ENCODE results near the gene SPATA2.

SPATA2 gene

DNA sequence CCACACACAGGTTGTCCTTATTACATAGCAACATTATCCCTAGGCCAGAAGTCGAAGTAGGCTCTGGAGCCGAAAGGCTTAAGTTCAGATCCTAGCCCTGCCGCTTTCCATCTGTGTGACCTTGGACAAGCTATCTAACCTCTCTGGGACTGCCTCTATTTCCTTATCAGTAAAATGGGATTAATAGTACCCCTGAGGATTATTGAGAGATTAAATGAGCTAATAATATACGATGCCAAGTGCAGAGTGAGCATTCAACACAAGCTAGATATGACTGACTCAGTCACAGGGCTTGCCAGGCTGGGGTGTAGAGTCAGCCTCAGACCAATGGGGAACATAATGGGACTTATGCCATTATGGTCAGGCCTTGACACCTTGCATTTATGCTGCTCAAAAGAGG, 8.9 kb upstream of the SPATA2 start:
- H3K9me3 ChIP-seq (ENCODE audit: insufficient read depth, low read depth, low read length), result no peaks in the 10 kb centered on the region
- H3K36me3 ChIP-seq (ENCODE audit: insufficient read depth, low read depth, low read length), result no peaks in the 10 kb centered on the region
- H3K4me1 ChIP-seq (ENCODE audit: insufficient read depth, low read length), result no peaks in the 10 kb centered on the region

GRCh38 chr20:49919461-49919860, 4.1 kb upstream of the SPATA2 start:
- H3K4me3 ChIP-seq (ENCODE audit: low read length), result no peak overlapping the region
- H3K36me3 ChIP-seq (ENCODE audit: insufficient read depth, low read depth, low read length), result no peaks in the 10 kb centered on the region
- no peak overlapping the region for H3K27ac ChIP-seq (ENCODE audit: low read length)
- no peaks in the 10 kb centered on the region for H3K4me1 ChIP-seq (ENCODE audit: insufficient read depth, low read length)
- no peaks in the 10 kb centered on the region for H3K27me3 ChIP-seq (ENCODE audit: insufficient read depth, low read length)
- no peak overlapping the region for H3K9ac ChIP-seq (ENCODE audit: low read depth, low read length)
- H3K9me3 ChIP-seq (ENCODE audit: insufficient read depth, low read depth, low read length), result no peaks in the 10 kb centered on the region

More for the DNA sequence above, 8.9 kb upstream of the SPATA2 start:
- H3K9ac ChIP-seq (ENCODE audit: low read depth, low read length), result no peak overlapping the region
- no peak overlapping the region for H3K4me3 ChIP-seq (ENCODE audit: low read length)
- H3K27me3 ChIP-seq (ENCODE audit: insufficient read depth, low read length), result no peaks in the 10 kb centered on the region
- H3K27ac ChIP-seq (ENCODE audit: low read length), result no peak overlapping the region

DNA sequence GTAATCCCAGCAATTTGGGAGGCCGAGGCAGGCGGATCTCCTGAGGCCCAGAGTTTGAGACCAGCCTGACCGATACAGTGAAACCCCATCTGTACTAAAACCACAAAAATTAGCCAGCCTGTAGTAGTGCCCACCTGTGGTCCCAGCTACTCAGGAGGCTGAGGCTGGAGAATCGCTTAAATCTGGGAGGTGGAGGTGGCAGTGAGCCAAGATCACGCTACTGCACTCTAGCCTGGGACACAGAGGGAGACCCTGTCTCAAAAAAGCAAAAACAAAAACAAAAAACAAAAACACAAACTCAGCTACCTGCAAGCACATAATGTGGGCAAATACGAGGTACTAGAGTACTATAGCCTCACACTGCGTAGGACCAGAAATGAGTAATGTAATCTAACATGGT, 3.7 kb upstream of the SPATA2 start:
- Histone ChIP-seq H3K9me3 (ENCODE audit: insufficient read depth, low read depth, low read length) (no peaks in the 10 kb centered on the region), H3K4me1 (ENCODE audit: insufficient read depth, low read length) (no peaks in the 10 kb centered on the region), H3K4me3 (ENCODE audit: low read length) (no peak overlapping the region), H3K36me3 (ENCODE audit: insufficient read depth, low read depth, low read length) (no peaks in the 10 kb centered on the region), H3K27me3 (ENCODE audit: insufficient read depth, low read length) (no peaks in the 10 kb centered on the region), H3K9ac (ENCODE audit: low read depth, low read length) (no peak overlapping the region), H3K27ac (ENCODE audit: low read length) (no peak overlapping the region)

- Histone ChIP-seq H3K27me3 (ENCODE audit: insufficient read depth, low read length) (no peaks in the 10 kb centered on the region), H3K4me1 (ENCODE audit: insufficient read depth, low read length) (no peaks in the 10 kb centered on the region), H3K9me3 (ENCODE audit: insufficient read depth, low read depth, low read length) (no peaks in the 10 kb centered on the region), H3K9ac (ENCODE audit: low read depth, low read length) (no peak overlapping the region), H3K36me3 (ENCODE audit: insufficient read depth, low read depth, low read length) (no peaks in the 10 kb centered on the region), H3K27ac (ENCODE audit: low read length) (no peak overlapping the region), H3K4me3 (ENCODE audit: low read length) (no peak overlapping the region)
These were observed 3.1 kb upstream of the SPATA2 start for GRCh38 chr20:49918446-49918845.

DNA sequence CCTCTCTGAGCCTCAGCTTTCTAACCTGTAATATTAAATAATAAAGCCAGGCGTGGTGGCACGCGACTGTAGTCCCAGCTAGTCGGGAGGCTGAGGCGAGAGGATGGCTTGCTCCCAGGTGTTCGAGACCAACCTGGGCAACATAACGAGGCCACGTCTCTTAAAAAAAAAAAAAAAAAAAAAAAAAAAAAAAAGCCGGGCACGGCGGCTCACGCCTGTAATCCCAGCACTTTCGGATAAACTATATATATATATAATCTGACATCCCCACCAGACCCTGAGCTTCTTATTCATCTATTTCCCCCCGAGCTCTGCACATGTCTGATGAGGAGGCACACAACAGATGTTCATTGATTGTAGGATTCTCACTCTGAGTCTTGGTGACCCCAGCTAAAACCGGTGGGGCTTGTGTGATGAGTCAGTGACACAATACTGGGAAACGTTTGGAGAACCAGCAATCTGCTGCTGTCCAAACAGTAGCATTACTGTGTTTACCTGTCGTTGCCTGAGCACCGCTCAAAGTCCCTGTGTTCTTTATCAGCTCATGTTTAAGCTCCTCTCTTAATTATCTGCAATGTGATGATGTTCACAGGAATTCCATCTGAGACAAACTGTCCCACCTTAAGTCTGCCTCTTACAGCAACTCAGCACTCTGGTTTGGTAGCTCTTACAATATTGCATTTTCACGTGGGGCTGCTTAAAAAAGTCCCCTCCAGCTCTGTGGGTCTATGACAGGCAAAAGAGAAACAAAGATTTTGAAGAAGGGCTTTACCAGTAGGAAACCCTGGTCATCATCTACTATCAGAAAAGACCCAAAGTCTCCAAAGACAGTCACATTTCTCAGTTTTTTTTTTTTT, 1.0 kb upstream of the SPATA2 start:
- H3K9ac ChIP-seq (ENCODE audit: low read depth, low read length), result peak overlapping the region; percentile 89; the same call in 1 of the 2 replicates

DNA sequence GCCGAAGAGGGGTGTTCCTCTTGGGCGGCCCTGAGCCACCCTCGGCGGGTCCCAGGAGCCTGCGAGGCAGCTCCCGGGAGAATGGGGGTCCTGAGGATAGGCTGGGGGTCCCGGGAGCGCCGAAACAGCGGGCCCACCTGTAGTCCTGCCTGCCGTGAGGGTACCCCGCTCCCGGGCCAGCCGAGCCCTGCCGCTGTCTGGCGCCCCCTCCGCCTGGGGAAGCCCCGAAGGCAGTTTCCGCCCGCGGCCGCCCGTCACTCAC, 280 bp downstream of the SPATA2 start:
- Histone ChIP-seq H3K36me3 (ENCODE audit: insufficient read depth, low read depth, low read length) (no peaks in the 10 kb centered on the region), H3K9ac (ENCODE audit: low read depth, low read length) (peak overlapping the region; percentile 89), H3K9me3 (ENCODE audit: insufficient read depth, low read depth, low read length) (no peaks in the 10 kb centered on the region), H3K4me3 (ENCODE audit: low read length) (peak overlapping the region; percentile 97), H3K27me3 (ENCODE audit: insufficient read depth, low read length) (no peaks in the 10 kb centered on the region), H3K4me1 (ENCODE audit: insufficient read depth, low read length) (no peaks in the 10 kb centered on the region), H3K27ac (ENCODE audit: low read length) (no peak overlapping the region)

More for the DNA sequence above, 1.0 kb upstream of the SPATA2 start:
- Histone ChIP-seq H3K4me3 (ENCODE audit: low read length) (peak overlapping the region; percentile 97), H3K27me3 (ENCODE audit: insufficient read depth, low read length) (no peaks in the 10 kb centered on the region), H3K36me3 (ENCODE audit: insufficient read depth, low read depth, low read length) (no peaks in the 10 kb centered on the region), H3K9me3 (ENCODE audit: insufficient read depth, low read depth, low read length) (no peaks in the 10 kb centered on the region), H3K4me1 (ENCODE audit: insufficient read depth, low read length) (no peaks in the 10 kb centered on the region), H3K27ac (ENCODE audit: low read length) (no peak overlapping the region)

DNA sequence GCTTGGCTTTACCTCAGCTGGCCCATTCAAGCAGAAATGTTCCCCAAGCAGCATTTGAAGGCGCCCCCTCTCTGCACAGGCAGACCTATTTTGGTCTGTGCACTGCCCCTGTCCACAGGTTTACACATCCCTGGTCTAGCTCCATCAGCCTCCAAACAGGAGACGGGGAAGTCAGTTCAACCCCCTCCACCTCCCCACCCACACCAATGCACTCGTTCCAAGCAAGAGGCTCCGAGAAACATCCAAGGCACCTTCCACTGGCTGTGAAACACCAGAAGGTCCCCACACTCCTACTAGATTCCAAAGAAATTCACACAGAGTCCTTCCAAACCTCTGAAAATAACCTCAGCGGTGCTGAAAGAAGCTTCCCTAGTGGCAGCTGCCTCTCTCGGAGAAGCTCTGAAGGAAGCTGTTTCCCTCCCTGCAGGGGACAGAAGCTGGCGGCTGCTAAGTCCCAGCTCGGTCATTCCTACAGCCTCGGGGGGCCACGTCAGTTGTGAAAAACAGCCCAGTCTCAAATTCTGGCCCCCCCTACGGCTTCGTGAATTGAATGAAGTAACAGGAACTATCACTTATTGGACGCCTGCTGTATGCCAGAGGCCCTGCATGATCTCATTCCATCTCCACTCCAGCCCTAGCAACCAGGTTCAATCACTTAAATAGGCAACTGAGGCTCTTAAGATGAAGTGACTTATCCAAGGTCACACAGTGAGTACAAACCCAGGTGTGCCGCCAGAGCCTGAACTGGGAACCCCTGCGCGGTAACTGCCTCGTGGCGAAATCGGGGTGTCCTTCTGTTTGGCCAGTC, 815 bp downstream of the SPATA2 start:
- Histone ChIP-seq H3K9ac (ENCODE audit: low read depth, low read length) (peak overlapping the region; percentile 89), H3K27me3 (ENCODE audit: insufficient read depth, low read length) (no peaks in the 10 kb centered on the region)

GRCh38 chr20:49913399-49914047, 1.8 kb downstream of the SPATA2 start:
- Histone ChIP-seq H3K36me3 (ENCODE audit: insufficient read depth, low read depth, low read length) (0 out of 2 replicates have a peak, but pooled peaks cover 3% of the 10 kb centered on the region), H3K9me3 (ENCODE audit: insufficient read depth, low read depth, low read length) (no peaks in the 10 kb centered on the region), H3K4me1 (ENCODE audit: insufficient read depth, low read length) (no peaks in the 10 kb centered on the region), H3K9ac (ENCODE audit: low read depth, low read length) (no peak overlapping the region), H3K27me3 (ENCODE audit: insufficient read depth, low read length) (no peaks in the 10 kb centered on the region), H3K27ac (ENCODE audit: low read length) (no peak overlapping the region), H3K4me3 (ENCODE audit: low read length) (0 out of 2 replicates have a peak overlapping the region, but pooled peaks have one; percentile 97)

More for the DNA sequence above, 815 bp downstream of the SPATA2 start:
- H3K36me3 ChIP-seq (ENCODE audit: insufficient read depth, low read depth, low read length), result no peaks in the 10 kb centered on the region
- H3K27ac ChIP-seq (ENCODE audit: low read length), result no peak overlapping the region
- no peaks in the 10 kb centered on the region for H3K4me1 ChIP-seq (ENCODE audit: insufficient read depth, low read length)
- H3K4me3 ChIP-seq (ENCODE audit: low read length), result peak overlapping the region; percentile 97
- H3K9me3 ChIP-seq (ENCODE audit: insufficient read depth, low read depth, low read length), result no peaks in the 10 kb centered on the region

DNA sequence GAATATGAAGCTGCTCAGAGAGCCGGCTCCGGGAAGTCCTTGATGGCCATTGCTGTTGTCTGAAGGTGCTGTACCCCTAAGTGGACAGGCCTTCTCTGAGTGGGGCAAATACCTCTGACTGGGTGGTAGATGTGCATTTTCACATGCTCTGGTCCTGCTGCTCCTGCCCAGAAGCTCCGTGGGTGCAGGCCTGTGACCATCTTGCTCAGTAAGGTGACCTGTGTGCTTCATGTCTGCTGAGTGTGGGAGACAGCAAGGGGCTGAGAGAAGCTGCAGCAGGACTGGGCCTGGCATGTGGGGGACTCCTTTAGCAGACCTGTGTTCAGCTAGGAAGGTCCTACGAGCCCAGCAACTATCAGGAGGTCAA, 5.0 kb downstream of the SPATA2 start:
- peaks cover 27% of the 10 kb centered on the region; the same call in 1 of the 2 replicates for H3K36me3 ChIP-seq (ENCODE audit: insufficient read depth, low read depth, low read length)

DNA sequence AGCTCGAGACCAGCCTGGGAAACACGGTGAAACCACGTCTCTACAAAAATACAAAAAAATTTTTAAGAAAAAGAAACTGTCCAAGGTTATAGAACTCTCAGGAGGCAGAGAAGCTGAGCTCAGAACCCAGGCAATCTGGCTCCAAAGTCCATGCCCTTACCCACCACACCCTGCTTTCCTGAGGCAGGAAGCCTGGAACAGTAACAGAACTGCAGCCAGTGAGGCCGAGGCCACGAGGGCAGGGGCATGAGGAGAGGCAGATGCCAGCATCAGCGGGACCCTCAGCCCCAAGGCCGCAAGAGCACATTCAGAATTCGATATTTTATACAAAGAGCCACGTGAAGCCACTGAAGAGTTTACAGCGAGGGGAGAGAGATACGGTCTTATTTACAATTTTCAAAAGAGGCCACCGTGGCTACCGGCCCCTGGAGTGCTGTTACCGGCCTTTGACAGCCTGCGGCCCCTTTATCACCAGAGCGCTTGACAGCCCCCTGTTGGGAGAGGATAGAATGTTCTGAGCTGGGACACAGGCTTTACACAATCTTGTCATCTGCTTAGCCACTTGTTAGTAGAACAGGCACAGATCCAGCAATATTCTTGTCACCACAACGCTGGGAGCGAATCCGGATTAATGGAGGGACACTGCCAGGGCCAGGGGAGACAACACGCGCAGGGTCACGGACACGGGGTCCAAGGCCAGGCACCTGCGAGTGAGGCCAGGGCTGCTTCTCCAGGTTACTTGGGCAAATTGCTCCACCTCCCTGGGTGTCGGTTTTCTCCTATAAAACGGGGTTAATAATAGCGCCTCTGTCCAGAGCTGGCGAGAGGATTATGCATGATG, 5.6 kb downstream of the SPATA2 start:
- H3K4me3 ChIP-seq (ENCODE audit: low read length), result no peak overlapping the region
- no peak overlapping the region for H3K27ac ChIP-seq (ENCODE audit: low read length)
- no peaks in the 10 kb centered on the region for H3K4me1 ChIP-seq (ENCODE audit: insufficient read depth, low read length)
- no peaks in the 10 kb centered on the region for H3K9me3 ChIP-seq (ENCODE audit: insufficient read depth, low read depth, low read length)
- H3K36me3 ChIP-seq (ENCODE audit: insufficient read depth, low read depth, low read length), result peaks cover 33% of the 10 kb centered on the region
- no peak overlapping the region for H3K9ac ChIP-seq (ENCODE audit: low read depth, low read length)
- no peaks in the 10 kb centered on the region for H3K27me3 ChIP-seq (ENCODE audit: insufficient read depth, low read length)

More for the DNA sequence above, 5.0 kb downstream of the SPATA2 start:
- H3K9ac ChIP-seq (ENCODE audit: low read depth, low read length), result no peak overlapping the region
- H3K4me3 ChIP-seq (ENCODE audit: low read length), result no peak overlapping the region
- H3K4me1 ChIP-seq (ENCODE audit: insufficient read depth, low read length), result no peaks in the 10 kb centered on the region
- no peaks in the 10 kb centered on the region for H3K9me3 ChIP-seq (ENCODE audit: insufficient read depth, low read depth, low read length)
- no peak overlapping the region for H3K27ac ChIP-seq (ENCODE audit: low read length)
- H3K27me3 ChIP-seq (ENCODE audit: insufficient read depth, low read length), result no peaks in the 10 kb centered on the region

DNA sequence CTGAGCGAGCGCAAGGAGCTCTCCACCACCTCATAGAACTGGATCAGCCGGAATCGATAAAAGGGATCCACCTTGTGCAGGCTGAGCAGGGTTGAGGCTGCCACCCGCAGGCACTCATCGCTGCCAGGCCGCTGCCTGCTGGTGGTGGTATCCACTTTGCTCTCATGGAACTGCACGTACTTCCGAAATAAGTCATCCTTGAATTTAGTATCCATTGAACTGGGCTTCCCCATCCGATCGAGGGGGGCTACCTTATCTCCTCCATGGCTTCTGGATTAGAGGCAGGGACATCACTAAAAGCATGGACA, 7.1 kb downstream of the SPATA2 start:
- H3K27ac ChIP-seq (ENCODE audit: low read length), result no peak overlapping the region
- H3K9me3 ChIP-seq (ENCODE audit: insufficient read depth, low read depth, low read length), result no peaks in the 10 kb centered on the region
- peaks cover 39% of the 10 kb centered on the region for H3K36me3 ChIP-seq (ENCODE audit: insufficient read depth, low read depth, low read length)
- H3K9ac ChIP-seq (ENCODE audit: low read depth, low read length), result no peak overlapping the region
- no peaks in the 10 kb centered on the region for H3K27me3 ChIP-seq (ENCODE audit: insufficient read depth, low read length)
- H3K4me3 ChIP-seq (ENCODE audit: low read length), result no peak overlapping the region
- H3K4me1 ChIP-seq (ENCODE audit: insufficient read depth, low read length), result no peaks in the 10 kb centered on the region

All from iPS-20b (cell line).